ENCODE measurements around the gene RPS26.

Gene RPS26

DNA sequence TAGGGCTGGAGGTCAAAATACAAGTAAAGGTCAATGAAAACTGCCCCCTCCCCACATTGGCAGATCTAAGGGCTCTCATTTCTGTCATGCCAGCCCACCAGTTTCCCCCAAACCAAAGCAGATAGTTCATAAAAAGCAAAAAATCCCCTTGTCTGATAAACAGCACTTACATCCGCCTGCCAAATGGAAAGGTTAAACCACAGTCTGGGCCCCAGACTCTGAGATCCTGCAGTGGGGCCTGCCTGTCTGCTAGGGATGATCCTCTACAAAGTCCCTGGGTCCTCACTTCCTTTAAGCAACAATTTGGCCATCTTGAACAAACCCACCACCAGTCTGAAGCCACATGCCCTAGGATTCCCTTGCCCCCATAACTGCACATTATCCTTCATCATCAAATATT, 9.7 kb upstream of the RPS26 start:
- no peak for TF ChIP-seq CTCF (IDR thresholded peaks at IDR 0.05; ENCODE audit: insufficient read depth, low read length, poor library complexity, severe bottlenecking)
- no peak overlapping the region for H3K4me3 ChIP-seq (replicated peaks; ENCODE audit: low read depth, low read length)

DNA sequence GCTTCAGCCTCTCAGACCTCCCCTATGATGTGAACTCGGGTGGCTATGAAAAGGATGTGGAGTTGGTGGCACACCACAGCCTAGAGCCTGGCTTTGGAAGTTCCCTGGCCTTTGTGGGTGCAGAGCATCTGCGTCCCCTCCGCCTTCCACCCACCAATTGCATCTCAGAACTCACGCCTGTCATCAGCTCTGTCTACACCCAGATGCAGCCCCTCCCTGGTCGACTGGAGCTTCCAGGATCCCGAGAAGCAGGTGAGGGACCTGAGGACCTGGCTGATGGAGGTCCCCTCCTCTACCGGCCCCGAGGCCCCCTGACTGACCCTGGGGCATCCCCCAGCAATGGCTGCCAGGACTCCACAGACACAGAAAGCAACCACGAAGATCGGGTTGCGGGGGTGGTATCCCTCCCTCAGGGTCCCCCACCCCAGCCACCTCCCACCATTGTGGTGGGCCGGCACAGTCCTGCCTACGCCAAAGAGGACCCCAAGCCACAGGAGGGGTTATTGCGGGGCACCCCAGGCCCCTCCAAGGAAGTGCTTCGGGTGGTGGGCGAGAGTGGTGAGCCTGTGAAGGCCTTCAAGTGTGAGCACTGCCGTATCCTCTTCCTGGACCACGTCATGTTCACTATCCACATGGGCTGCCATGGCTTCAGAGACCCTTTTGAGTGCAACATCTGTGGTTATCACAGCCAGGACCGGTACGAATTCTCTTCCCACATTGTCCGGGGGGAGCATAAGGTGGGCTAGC, 7.0 kb upstream of the RPS26 start:
- Histone ChIP-seq H3K4me3 (replicated peaks; ENCODE audit: low read depth, low read length) (no peak overlapping the region), H3K27me3 (replicated peaks; ENCODE audit: control insufficient read depth, insufficient read depth, low read length) (no peaks in the 10 kb centered on the region), H3K36me3 (ENCODE audit: control insufficient read depth, insufficient read depth, low read length) (peaks cover 2% of the 10 kb centered on the region)
- TF ChIP-seq CTCF (IDR thresholded peaks at IDR 0.05; ENCODE audit: insufficient read depth, low read length, poor library complexity, severe bottlenecking), result no peak
- DNase-seq (ENCODE audit: extremely low read depth, insufficient read length), result no peak

More for the DNA sequence above, 9.7 kb upstream of the RPS26 start:
- Histone ChIP-seq H3K36me3 (ENCODE audit: control insufficient read depth, insufficient read depth, low read length) (peaks cover 2% of the 10 kb centered on the region), H3K27me3 (replicated peaks; ENCODE audit: control insufficient read depth, insufficient read depth, low read length) (no peaks in the 10 kb centered on the region)
- DNase-seq (ENCODE audit: extremely low read depth, insufficient read length), result no peak

DNA sequence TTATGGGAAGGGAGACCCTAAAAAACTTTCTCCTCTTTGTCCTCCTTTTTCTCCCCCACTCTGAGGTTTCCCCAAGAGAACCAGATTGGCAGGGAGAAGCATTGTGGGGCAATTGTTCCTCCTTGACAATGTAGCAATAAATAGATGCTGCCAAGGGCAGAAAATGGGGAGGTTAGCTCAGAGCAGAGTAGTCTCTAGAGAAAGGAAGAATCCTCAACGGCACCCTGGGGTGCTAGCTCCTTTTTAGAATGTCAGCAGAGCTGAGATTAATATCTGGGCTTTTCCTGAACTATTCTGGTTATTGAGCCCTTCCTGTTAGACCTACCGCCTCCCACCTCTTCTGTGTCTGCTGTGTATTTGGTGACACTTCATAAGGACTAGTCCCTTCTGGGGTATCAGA, 4.6 kb upstream of the RPS26 start:
- H3K4me3 ChIP-seq (replicated peaks; ENCODE audit: low read depth, low read length), result no peak overlapping the region
- peaks cover 2% of the 10 kb centered on the region for H3K36me3 ChIP-seq (ENCODE audit: control insufficient read depth, insufficient read depth, low read length)
- H3K27me3 ChIP-seq (replicated peaks; ENCODE audit: control insufficient read depth, insufficient read depth, low read length), result no peaks in the 10 kb centered on the region
- no peak for TF ChIP-seq CTCF (IDR thresholded peaks at IDR 0.05; ENCODE audit: insufficient read depth, low read length, poor library complexity, severe bottlenecking)
- DNase-seq (ENCODE audit: extremely low read depth, insufficient read length), result no peak

DNA sequence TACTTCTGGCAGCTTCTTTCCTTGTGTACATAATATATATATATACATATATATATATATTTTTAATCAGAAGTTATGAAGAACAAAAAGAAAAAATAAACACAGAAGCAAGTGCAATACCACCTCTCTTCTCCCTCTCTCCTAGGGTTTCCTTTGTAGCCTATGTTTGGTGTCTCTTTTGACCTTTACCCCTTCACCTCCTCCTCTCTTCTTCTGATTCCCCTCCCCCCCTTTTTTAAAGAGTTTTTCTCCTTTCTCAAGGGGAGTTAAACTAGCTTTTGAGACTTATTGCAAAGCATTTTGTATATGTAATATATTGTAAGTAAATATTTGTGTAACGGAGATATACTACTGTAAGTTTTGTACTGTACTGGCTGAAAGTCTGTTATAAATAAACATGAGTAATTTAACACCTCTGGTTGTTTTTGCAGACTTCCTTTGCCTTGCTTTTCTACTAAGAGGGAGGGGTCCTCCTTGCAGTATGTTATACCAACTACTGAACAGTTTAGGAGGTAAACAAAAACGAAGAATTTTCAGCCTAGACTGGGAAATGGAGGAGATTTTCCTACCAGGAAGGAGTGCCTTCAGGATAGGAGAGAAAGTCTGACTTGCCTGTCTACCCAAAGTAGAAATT, 3.6 kb upstream of the RPS26 start:
- Histone ChIP-seq H3K36me3 (ENCODE audit: control insufficient read depth, insufficient read depth, low read length) (peaks cover 2% of the 10 kb centered on the region), H3K4me3 (replicated peaks; ENCODE audit: low read depth, low read length) (no peak overlapping the region), H3K27me3 (replicated peaks; ENCODE audit: control insufficient read depth, insufficient read depth, low read length) (no peaks in the 10 kb centered on the region)
- no peak for TF ChIP-seq CTCF (IDR thresholded peaks at IDR 0.05; ENCODE audit: insufficient read depth, low read length, poor library complexity, severe bottlenecking)
- no peak for DNase-seq (ENCODE audit: extremely low read depth, insufficient read length)

DNA sequence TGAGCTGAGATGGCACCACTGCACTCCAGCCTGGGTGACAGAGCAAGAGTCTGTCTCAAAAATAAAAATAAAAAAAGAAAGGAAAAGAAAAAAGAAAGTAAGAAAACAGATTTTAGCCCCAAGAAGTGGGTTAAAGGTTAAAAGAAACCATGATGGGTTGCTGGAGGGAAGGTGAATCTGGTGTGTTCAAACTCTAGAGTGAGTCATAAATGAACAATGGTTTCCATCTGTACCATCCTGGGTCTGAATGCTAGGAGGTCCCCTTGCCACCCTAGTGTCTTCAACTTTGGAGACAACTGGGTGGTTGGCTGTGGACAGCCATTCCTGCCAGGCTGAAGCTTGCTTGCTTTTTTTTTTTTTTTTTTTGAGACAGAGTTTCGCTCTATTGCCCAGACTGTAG, 1.6 kb upstream of the RPS26 start:
- H3K36me3 ChIP-seq (ENCODE audit: control insufficient read depth, insufficient read depth, low read length), result peaks cover 7% of the 10 kb centered on the region
- H3K27me3 ChIP-seq (replicated peaks; ENCODE audit: control insufficient read depth, insufficient read depth, low read length), result no peaks in the 10 kb centered on the region
- no peak for TF ChIP-seq CTCF (IDR thresholded peaks at IDR 0.05; ENCODE audit: insufficient read depth, low read length, poor library complexity, severe bottlenecking)
- H3K4me3 ChIP-seq (replicated peaks; ENCODE audit: low read depth, low read length), result no peak overlapping the region
- DNase-seq (ENCODE audit: extremely low read depth, insufficient read length), result no peak

All from GM06990 (cell line).